Limb (tissue), 2 donors: ENCODE data around the gene SPSB2.
"Not testable (repeated sequence)": the region's sequence is repeated elsewhere in the genome, so short reads cannot be mapped to it uniquely, and the experiment has no call there.

Experiments
- DNase-seq, 2 donors: peaks; one replicate each; pipeline ENCODE4 v3.0.0-alpha.2; 2016; ENCODE audit errors: extremely low spot score in 2 of 2

Gene SPSB2

GRCh38 chr12:6871052-6871957 lies 1.8 kb downstream of the SPSB2 start:
- no peak for DNase-seq

- not testable (repeated sequence) for DNase-seq
Observed at GRCh38 chr12:6870304-6870703, 2.8 kb downstream of the SPSB2 start.

- peak; percentile 71 to 88 for DNase-seq
Observed at GRCh38 chr12:6869049-6870021, 3.8 kb downstream of the SPSB2 start.

- DNase-seq = peak in 1 of 2 donors; percentile 5
Observed at GRCh38 chr12:6868211-6869048, 4.7 kb downstream of the SPSB2 start.

- DNase-seq = peak; percentile 89 to 91
Observed at GRCh38 chr12:6867413-6868210, 5.5 kb downstream of the SPSB2 start, which contains the start of gene TPI1. Gene TPI1 (plus strand): TSS chr12:6867531. CDS start chr12:6867567, 36 bp downstream.

GRCh38 chr12:6866920-6867412 lies 6.1 kb downstream of the SPSB2 start:
- DNase-seq = no peak

GRCh38 chr12:6866163-6866919 lies 6.8 kb downstream of the SPSB2 start:
- no peak for DNase-seq

- not testable (repeated sequence) for DNase-seq
Observed at GRCh38 chr12:6865307-6865706, 7.8 kb downstream of the SPSB2 start.

- DNase-seq = no peak
Observed at GRCh38 chr12:6863586-6864321, 9.3 kb downstream of the SPSB2 start.

- DNase-seq = no peak
Observed at GRCh38 chr12:6863033-6863432, 10.1 kb downstream of the SPSB2 start.

- DNase-seq = no peak
Observed at GRCh38 chr12:6861391-6861790, 11.7 kb downstream of the SPSB2 start.

GRCh38 chr12:6860942-6861341 lies 12.2 kb downstream of the SPSB2 start:
- DNase-seq = no peak

- no peak for DNase-seq
Observed at GRCh38 chr12:6860116-6860515, 13.0 kb downstream of the SPSB2 start.

GRCh38 chr12:6858799-6859198 lies 14.3 kb downstream of the SPSB2 start:
- no peak for DNase-seq

GRCh38 chr12:6855322-6855721 lies 17.8 kb downstream of the SPSB2 start:
- no peak for DNase-seq

- DNase-seq = no peak
Observed at GRCh38 chr12:6854036-6854435, 19.1 kb downstream of the SPSB2 start.

- no peak for DNase-seq
Observed at GRCh38 chr12:6853626-6854025, 19.5 kb downstream of the SPSB2 start.

GRCh38 chr12:6852651-6853354 lies 20.3 kb downstream of the SPSB2 start:
- DNase-seq = peak in 1 of 2 donors; percentile 65
